ENCODE measurements around the gene GALNT1. TPM values are rescaled to one million over a fixed set of nuclear protein-coding genes. Genes with fewer than 3 reads are reported as not detected.

The GALNT1 gene
- total RNA-seq, 1 donor from 2014 or later: 46.7 TPM

DNA sequence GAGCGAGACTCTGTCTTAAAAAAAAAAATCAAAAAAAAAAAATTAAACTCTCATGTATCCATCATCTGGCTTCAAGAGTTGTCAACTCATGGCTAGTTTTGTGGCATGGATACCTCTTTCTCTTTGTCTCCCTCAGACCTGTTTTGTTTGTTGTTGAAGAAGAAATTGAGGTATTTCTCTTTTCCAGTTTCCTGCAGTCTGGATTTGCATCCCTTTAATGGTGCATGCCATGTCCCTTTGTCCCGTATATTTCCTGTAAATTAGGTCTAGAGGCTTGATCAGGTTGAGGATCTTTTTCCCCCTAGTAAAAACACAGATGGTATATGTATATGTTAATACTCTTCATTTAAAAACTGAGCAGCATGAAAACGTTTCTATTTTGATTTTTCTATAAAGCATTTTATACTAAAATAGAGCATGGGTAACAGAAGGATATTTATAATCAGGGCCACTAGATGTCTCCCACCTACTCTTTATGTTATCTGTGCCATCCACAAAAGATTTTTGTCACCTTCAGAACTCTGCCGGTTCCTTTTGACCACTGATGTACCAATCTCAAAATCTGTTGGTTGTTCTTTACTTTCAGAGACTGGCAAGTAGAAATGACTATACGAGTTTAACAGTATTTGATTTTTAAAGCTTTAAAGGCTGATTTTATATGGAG, 80.1 kb downstream of the GALNT1 start:
- intact Hi-C loops (cut with micrococcal nuclease): no loop called here

DNA sequence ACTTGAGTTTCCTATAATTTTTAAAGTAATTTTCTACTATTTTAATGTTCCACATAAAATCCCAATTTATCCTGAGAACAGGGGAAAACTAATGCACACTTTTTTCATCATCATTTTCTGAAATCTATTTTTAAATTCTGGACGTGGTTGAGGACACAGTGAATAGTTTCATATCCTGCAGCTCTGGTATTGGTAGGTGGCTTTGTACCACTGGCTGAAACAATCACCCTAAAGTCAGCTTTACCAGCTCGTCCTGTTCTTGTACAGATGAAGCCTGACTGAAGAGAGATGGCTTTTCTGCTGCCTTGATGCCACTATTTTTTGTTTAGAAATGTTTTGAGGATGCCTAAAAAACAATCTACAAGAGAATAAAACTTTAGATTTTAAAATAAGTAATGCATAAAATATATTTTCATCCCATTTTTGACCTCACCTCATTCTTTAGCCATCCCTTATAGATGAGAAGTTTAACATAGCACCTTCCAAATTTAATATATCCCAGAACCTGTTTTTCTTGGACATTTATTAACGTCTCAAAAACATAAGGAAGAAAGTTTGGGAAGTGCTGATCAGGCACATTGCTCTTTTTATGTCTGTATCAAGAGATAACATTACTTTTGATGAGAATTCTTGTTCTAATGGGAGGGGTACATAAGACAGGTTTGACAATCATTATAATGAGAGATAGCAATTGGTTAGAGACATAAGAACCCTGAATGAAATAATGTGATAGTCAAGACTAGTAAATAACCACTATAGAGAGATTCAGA, 80.9 kb downstream of the GALNT1 start:
- intact Hi-C loops (cut with micrococcal nuclease): no loop called here

DNA sequence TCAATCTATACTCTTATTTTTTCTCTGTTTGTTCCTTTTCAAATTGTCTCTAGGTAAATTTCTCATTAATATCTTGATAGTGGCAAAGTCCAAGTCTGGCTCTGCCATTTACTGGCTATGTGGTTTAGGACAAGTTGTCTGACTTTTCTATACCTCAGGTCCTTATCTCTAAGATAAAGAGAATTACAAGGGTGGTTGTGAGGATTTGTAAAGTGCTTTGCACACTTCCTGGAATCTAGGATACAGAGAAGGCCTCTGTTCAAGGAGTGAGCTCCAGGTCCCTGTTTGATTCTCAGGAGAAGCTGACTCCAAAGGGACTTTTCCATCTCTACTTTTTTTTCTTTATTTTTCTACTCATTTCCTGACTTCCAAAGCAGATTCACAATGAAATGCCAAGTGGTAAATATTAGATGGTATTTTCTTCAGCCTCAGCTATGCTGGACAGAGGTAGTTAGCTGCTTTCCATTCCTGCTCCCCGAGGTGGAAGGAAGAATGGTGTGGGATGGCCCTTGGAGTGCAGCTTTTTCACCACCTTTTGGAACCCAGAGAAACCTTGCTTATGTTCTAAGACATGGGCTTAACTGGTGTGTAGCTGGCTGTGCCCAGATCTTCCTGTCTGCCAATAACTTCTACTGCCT, 90.5 kb downstream of the GALNT1 start:
- intact Hi-C loops (cut with micrococcal nuclease): no loop called here

DNA sequence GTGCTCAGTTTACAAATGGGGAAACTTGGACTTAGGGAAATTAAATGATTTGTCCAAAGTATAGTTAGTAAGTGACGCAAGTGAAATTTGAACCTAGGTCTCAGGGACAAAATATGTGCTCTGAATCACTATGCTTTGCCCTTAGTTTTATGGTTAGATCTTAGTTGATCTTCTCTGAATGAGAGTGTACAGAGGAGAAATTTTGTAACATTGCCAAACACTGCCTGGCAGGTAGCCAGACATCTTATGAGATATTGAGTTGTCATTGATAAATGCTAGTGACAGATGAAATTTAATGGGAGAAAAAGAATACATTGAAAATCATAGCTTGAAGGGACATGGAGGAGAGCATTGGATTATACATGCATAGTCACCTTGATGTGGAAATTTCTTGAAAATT, 91.4 kb downstream of the GALNT1 start:
- intact Hi-C loops (cut with micrococcal nuclease): no loop called here

- intact Hi-C loops (cut with micrococcal nuclease): no loop called here
Observed at GRCh38 chr18:35673682-35674081, 92.1 kb downstream of the GALNT1 start.

- intact Hi-C loops (cut with micrococcal nuclease): loop anchor here (10.0 kb wide), 1 partner anchor 275 kb away; no protein-coding TSS in a partner anchor
Observed at GRCh38 chr18:35680139-35680551, 98.6 kb downstream of the GALNT1 start.

DNA sequence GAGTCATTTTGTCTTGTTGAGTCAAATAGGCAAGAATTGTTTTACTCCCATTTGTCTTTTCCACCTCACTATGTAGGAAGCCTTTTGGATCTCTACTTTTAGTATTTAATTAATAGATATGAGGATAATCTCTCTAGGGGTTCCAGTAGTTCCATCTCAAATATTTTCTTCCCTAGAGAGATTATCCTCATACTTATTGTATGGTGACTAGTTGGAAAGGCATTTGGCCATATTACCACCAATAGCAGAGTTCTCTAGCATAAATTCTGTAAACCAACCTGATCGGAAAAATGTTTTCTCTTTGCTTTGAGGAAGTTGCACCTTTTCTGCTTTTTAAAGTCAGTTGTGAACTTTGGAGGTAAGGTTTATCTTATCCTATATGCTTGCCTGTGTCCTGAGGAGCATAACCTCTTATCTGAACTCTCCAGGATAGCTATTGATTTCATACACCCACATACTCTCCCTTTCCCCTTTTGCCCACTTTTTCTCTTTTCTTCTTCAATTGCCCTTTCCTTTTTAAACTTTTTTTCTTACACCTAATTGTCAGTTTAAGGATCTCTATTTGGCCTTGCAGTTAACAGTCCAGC, 100.8 kb downstream of the GALNT1 start:
- intact Hi-C loops (cut with micrococcal nuclease): loop anchor here (10.0 kb wide), 1 partner anchor 278 kb away; no protein-coding TSS in a partner anchor

DNA sequence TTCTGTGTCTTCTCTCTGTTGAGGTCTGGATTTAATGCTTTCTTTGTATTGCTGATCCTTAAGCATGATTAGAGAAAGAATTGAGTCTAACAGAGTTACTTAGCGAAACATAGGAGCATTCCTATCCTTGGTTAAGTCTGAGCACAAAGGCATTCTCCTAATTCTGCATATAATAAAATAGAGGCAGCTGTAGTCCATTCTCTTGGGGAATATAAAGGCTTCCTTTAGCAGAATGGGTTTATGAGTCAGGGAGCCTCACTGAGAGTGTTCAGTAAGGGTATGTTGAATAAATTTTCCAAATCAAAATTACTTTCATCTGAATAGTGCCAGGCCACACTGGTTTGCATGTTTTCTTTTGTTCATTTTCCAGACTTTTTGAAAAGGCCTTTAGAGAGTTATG, 101.5 kb downstream of the GALNT1 start:
- intact Hi-C loops (cut with micrococcal nuclease): loop anchor here (10.0 kb wide), 1 partner anchor 278 kb away; no protein-coding TSS in a partner anchor

- intact Hi-C loops (cut with micrococcal nuclease): loop anchor here (10.0 kb wide), 1 partner anchor 284 kb away; no protein-coding TSS in a partner anchor
Observed at GRCh38 chr18:35688757-35689156, 107.2 kb downstream of the GALNT1 start.

DNA sequence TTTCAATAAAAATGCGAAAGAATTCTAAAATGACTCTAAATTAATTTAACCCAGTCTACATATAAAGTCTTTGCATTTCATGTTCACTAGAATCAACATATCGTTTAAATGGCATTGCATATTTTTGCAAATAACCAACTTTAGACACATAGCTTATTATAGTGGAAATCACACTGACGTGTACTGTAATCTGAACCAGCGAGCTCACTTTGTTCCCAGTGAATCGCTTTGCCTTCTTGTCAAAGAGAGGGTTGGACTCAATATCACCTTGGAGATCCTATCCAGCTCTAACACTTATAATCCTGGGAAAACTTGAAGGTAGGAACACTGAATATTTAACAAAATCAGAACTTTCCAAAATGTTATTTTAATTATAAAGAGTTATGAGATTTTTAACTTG, 108.2 kb downstream of the GALNT1 start:
- intact Hi-C loops (cut with micrococcal nuclease): loop anchor here (10.0 kb wide), 1 partner anchor 285 kb away; no protein-coding TSS in a partner anchor

DNA sequence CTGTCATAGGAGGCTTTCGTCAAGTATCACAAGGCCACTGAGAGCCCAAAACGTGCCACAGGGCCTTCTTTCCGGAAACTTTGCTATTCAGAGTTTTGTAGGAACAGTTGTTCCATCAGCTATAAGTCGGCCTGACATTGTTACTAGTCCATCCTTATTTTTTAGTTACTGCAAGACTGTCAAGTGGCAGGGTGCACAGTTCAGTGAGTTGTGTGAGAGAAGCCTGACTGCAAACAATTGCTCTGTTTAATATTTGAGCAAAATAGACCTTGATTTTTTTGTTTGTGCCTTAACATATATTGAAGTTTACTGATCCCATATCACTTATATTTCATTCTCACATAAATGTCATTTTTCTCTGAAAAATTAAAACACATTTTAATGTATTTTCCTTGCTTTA, 110.1 kb downstream of the GALNT1 start:
- intact Hi-C loops (cut with micrococcal nuclease): no loop called here

DNA sequence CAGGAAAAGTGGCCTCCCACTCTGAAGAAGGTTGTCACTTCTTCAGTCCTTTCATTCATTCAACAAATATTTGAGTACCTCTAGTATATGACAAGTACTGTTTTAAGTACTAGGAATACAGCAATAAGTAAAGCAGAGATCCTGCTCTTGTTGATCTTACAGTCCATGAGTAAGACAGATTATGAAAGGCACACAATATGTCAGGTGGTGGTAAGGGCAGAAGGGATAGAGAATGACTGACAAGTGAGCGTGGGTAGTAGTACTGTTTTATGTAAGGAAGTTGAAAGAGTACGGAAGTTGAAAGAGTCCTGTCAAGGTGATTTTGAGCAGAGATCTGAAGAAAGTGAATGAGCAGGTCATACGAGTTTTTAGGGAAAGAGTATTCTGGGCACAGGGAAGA, 111.3 kb downstream of the GALNT1 start:
- intact Hi-C loops (cut with micrococcal nuclease): no loop called here

DNA sequence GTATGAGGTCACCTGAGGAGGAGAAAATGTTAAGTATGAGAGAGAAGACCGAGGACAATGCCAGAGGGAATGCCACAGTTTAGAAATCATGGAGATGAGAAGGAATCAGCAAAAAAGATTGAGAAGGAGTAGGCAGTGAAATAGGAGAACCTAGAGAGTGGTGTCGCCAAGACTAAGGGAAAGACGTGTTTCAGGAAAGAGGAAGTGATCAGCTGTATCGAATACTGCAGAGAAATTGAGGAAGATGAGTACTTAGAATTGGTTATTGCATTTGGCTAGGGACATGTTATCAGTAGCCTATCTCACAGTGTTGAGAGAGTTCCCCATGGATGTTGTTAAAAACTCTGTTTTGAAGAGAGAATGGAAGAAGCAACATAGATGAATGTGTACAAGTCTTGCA, 112.3 kb downstream of the GALNT1 start:
- intact Hi-C loops (cut with micrococcal nuclease): no loop called here

DNA sequence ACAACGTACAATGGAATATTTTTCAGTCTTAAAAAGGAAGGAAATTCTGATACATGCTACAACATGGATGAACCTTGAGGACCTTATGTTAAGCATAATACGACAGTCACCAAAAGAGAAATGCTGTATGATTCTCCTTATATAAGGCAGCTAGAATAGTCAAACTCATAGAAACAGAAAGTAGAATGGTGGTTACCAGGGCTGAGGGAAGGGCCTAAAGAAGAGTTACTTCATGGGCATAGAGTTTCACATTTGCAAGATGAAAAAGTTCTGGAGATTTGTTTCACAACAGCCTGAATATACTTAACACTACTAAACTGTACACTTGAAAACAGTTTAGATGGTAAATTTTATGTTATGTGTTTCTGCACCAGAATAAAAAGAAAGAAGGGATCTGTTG, 113.3 kb downstream of the GALNT1 start:
- intact Hi-C loops (cut with micrococcal nuclease): no loop called here

- intact Hi-C loops (cut with micrococcal nuclease): no loop called here
Observed at GRCh38 chr18:35695384-35695783, 113.8 kb downstream of the GALNT1 start.

- intact Hi-C loops (cut with micrococcal nuclease): no loop called here
Observed at GRCh38 chr18:35695803-35696202, 114.3 kb downstream of the GALNT1 start.

DNA sequence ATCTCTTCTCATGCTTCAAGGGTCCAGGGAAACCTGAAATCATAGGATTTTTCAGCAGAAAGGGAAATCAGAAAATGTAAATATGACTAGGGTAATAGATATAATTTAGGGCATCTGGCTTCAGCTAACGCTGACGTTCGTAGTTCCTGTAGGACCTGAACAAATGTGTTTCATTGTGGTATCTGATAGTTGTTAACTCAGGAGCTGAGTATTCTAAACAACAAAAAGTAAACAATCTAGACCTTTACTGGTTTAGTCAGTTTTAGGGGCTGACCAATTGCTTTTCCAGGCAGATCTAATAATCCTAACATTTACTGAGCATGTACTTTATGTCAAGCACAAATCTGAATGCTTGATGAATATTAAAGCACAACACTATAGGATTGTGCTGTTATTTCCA, 114.8 kb downstream of the GALNT1 start:
- intact Hi-C loops (cut with micrococcal nuclease): no loop called here

DNA sequence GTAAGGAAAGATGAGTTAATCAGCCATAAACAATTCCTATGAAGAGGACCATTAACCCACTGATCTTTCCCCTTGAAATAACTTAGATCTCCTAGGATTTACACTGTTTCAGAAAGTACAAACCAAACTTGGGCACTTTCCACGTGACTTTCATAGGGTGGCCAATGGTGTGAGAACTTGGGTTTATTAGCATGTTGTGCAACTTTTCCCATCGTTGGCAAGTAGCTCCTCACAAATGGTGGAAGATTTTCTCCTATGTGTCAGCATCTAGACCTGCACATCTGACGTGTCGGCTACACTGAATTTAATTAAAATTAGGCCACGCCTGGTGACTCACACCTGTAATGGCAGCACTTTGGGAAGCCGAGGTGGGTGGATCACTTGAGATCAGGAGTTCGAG, 116.3 kb downstream of the GALNT1 start:
- intact Hi-C loops (cut with micrococcal nuclease): no loop called here

DNA sequence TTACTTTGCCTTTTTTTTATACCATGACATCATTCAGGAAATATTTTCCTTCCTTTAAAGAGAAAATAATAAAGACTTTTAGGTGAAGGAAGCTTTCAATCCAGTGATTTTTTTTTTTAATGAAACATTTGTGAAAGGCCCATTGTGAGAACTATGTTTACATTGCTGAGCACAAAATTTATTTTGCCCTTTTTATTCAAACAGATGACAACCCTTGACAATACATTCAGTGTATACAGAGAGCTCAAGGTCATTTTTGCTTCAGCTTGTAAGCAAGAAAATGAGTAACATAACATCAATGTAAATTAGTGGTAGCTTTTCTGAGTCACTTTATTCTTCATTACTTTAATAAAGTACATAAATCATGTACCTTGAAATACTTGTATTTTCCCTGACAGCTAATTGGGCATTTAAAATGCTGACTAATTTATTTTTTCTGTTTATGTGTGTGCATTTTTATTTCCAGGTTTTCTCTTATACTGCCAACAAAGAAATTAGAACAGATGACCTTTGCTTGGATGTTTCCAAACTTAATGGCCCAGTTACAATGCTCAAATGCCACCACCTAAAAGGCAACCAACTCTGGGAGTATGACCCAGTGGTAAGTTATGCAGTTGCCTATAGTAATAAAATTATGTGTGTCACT, 121.6 kb downstream of the GALNT1 start:
- intact Hi-C loops (cut with micrococcal nuclease): no loop called here

DNA sequence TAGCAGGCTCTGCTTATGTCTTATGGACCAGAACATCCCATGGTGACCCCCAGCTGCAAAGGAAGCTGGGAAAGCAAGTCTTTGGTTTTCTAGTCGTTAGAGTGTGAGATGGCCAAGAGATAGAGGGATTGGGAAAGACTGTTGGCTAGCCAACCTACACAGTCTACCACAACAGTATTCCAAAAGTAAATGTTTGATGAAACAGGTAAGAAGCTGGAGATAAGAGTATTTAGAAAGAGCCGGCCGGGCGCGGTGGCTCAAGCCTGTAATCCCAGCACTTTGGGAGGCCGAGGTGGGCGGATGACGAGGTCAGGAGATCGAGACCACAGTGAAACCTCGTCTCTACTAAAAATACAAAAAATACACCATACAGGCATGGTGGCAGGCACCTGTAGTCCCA, 124.4 kb downstream of the GALNT1 start:
- intact Hi-C loops (cut with micrococcal nuclease): no loop called here

DNA sequence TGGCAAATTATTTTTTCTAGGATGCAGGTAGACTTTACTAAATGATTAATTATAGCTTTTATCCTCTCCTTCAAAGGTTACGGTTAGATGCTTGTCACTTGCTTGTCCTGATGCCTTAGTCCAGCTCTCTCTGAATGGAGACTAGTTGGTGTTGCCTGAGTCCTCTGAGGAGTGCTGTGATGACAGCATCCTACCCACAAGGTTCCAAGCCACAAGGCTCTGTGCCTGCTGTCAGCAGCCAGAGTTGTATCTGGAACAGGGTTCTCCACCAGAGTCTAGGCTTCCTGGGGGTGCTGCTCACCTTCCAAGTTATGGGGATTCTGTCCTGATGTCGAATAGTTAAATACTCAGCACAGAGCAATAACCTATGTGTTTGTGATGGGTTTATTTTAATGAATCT, 125.7 kb downstream of the GALNT1 start:
- intact Hi-C loops (cut with micrococcal nuclease): no loop called here
